ENCODE measurements around the gene ASTN2.

- TF ChIP-seq POLR2A (IDR thresholded peaks at IDR 0.05) (no peak), CTCF (IDR thresholded peaks at IDR 0.05) (no peak), EP300 (IDR thresholded peaks at IDR 0.05) (no peak)
Measured at GRCh38 chr9:117413346-117414219, 1.3 kb downstream of the ASTN2 start.
